HG03354 (cell line): ENCODE results near the gene MEIOSIN.

ENCODE experiments used
- ATAC-seq: cut with Tn5 transposase; IDR thresholded peaks from one replicate; pipeline ENCODE4 v1.9.1; 2021; ENCODE audit warnings: mild to moderate bottlenecking; ENCODE audit not compliant: unreplicated experiment, poor library complexity, severe bottlenecking

The MEIOSIN gene

DNA sequence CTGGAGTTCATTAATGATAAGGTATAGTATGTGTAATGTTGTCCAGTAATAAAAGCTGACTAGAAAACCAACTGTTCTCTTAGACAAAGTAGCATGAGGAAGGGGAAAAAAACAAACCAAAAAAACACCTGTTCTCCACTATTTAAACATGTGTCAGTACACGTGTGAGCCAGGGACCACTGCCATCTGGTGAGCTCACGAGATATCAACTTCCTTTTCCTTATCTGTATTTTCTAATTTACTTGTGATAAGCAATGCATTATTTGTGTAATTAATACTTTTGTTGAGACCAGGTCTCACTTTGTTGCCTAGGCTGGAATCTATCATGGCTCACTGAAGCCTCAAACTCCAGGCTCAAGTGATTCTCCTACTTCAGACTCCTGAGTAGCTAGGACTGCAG lies 40.1 kb downstream of the MEIOSIN start:
- no peak for ATAC-seq

DNA sequence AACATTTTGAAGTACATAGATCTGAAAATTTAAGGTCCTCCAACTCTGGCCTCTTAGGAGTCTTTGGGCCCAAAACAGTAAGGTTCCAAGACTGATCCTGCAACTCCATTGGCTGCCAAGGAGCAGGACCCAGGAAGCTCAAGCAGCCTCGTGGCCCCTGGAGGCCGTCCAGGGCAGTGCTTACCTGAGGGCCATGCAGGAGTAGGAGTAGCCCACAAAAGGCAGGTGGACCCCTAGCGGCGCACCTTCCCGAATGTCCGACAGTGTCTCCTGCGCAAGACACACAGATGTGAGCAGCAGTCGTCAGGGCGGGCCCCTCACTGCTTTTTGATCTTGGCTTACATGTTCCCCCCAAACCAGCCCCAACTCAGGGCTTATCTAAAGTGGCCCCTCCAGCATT lies 41.5 kb downstream of the MEIOSIN start:
- no peak for ATAC-seq

DNA sequence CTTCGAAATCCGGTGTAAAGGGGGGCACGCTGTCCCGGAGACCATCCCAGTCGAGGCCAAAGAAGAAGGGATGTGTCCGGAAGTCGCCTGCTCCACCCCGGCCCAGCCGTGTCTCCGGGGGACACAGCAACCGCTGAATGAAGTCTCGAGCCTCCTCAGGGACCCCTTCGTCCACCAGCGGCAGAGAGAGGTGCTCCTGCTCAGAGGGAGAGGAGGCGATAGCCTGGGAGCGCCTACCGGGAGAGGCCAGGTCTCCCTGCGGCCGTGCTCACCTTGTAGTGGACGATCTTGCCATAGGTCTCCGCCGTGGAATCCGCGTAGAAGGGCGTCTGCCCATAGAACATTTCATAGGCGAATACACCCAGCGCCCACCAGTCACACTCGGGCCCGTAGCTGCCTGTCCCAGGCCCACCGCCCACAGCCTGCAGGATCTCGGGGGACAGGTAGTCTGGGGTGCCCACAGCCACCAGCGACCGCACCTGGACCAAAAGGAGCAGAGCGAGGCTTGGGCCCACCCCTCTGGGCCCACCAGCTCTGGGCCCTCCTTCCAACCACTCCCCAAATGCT lies 44.2 kb downstream of the MEIOSIN start:
- no peak for ATAC-seq

DNA sequence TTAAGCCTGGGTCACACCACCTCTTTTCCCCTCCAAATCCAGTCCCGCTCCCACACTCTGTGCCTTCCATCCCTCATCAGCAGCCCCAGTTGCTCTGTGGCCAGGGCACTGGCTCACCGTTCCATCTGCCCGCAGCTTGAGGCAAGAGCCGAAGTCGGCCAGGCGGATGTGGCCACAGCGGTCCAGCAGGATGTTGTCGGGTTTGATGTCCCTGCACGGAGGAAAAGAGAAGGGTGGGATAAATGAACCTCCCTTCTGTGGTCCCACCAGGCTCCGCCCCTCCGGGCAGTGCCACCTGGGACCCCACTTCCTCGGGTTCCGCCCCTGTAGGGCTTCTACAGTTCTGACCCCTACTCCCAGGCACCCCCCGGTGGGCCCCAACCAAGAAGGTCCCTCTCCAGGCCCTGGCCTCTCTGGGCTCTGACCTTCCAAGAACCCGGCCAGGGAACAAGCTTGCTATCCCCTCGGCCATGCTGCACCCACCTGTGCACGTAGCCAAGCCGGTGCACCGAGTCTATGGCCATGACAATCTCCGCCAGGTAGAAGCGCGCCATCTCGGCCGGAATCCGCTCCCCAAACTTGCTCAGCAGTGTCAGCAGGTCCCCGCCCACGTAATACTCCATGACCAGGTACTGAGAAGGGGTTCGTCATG lies 44.9 kb downstream of the MEIOSIN start:
- ATAC-seq = no peak

DNA sequence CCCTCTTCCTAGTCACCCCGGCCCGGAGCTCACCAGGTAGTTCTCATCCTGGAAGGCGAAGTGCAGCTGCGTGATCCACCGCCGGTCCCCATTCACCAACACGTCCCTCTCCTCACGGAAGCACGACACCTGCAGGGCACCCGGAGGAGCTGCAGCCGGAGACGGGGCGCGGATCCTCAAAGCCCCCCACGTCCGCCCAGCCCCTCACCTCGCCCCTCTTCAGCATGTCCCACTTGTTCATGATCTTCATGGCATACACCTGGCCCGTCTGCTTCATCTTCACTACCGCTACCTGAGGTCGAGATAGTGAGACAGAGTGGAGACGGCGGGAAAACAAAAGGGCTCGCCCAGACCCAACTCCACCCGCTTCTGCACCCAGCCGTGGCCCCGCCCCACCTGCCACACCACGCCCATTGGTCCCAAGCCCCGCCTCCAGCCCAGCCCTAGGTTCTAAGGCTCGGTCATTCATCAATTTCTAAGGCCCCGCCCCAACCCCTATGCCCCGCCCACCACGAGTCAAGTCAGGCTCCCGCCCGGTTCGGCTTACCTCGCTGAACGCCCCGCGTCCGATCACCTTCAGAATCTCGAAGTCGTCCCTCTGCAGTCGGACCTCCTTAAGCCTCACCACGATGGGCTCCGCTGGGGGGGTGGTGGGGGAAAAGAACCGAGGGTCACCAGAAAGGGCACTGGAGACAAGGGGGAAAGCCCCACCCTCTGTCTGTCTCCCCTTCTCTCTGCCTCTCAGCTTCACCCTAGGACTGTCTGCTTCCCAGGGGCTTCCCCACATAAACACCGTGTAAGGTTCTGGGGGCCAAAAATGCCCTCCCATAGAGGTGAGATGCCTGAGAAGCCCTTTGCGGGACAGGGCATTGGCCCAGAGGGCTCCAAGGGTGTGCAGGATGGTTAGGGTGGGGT lies 46.2 kb downstream of the MEIOSIN start:
- ATAC-seq = peak; percentile 83

DNA sequence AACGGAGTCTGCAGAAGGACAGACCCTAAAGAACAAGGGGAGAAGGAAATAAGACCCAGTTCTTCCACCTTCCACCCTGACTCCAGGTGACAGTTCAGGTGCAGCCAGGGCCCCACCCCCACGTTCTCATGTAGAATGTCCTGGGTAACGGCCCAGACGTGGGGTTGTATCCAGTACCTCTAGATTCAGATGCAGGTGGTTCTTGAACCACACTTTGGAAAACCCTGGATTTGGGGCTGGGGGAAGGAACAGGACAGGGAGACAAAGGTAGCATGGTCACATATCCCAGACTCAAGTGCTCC lies 46.9 kb downstream of the MEIOSIN start:
- ATAC-seq = no peak

DNA sequence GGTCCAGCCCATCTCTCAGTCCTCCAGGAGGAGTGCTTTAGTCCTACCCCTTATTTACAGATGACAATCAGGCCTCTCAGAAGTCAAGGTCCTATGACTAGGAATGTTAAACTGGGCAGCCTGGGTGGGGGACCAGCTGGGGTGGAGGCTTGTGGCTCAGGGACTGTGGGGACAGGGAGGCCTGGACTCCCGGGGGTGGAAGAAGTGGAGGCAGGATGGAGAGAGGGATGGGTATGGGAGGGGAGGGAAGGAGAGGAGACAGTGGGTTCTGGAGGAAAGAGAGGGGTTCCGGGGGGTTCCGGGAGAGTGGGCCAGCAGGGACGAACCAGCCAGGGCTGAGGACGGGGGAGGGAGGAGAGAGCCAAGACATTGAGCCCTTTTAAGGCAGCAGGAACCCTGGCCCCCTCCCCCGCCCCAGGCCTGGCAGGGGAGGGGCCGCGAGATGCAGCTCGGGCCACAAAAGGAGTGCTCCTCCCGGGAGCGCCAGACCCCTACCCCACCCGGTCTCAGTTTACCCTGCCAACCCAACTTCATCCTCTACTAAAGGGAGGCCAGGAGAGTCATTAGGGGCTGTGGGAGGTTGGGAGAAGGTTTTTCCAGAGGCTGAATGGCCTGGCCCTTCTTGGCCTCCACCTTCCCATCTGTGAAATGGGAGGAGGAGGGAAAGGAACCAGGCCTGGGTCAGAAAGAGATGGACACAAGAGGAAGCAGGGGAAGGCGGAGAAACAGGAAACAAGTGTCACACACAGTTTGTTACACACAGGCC lies 47.4 kb downstream of the MEIOSIN start:
- ATAC-seq = no peak

DNA sequence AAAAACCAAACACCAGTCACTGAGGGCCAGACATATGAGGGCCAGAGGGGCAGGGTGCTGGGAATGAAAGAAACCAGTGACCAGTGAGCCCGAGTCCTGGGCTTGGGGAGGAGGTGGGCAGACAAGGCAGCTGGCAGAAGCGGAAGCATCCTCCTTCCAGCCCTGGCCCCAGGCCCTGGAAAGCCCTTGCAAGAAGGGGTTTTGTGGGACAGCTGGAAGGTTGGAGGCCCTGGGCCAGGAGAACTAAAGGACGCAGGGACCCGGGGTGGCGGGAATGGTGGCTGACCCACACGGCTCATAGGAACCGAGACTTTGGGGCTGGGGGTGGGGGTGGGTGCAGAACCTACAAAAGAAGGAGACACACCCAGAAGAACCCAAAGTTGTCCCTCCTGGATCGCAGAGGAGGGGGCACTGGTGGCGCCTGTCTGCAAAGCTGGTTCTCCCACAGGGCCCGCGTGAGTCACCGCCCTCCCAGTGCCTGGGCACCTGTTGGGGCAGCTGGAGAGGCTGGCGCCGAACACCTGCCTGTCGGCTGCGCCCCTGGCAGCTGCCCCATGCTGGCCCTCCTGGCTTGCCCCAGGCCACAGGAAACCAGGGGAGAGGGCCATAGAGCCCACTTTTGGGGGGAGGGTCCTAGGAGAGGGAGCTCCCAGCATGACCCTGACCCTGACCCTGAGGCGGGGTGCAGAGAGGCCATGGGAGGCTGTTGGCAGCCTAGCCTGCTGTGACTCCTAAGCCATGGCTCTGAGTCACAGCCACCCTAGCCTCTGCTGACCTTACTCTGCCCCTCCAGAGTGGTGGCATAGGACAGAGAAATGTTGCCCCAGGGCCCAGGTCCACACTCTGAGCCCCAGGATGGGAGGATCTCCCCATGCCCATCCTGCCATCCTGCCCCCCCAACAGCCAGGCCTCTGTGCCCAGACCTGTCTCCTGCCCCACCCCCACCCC lies 48.2 kb downstream of the MEIOSIN start:
- no peak for ATAC-seq

DNA sequence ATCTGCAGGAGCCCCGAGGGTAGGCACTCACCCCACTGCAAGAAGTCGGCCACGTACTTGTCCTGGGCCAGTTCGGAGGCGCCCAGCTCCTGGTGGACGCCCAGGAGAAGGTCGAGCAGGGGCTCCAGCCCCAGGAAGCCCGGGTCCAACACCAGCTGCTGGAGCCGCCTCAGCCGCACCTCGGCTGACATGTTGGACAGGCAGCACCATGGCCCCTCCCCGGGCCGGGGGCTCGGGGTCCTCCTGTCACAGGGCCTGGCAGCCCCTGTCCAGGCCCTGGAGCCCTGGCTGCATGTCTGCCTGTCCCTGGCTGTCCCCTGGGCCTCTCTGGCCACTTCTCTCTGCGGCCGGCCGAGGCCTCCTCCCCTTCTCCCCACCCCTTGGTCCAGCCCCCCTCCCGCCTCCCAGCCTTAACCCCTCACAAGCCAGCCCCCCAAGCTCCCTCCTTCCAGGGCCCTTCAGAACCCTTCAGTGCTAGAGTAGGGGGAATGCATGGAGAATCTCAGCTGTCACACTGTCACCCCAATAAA lies 49.0 kb downstream of the MEIOSIN start, which contains the start of gene DMPK:
Gene DMPK, minus strand, starts transcription at position 329 of the 530 bp plus-strand sequence. Its CDS starts 138 bp downstream, at position 191.
- no peak for ATAC-seq

DNA sequence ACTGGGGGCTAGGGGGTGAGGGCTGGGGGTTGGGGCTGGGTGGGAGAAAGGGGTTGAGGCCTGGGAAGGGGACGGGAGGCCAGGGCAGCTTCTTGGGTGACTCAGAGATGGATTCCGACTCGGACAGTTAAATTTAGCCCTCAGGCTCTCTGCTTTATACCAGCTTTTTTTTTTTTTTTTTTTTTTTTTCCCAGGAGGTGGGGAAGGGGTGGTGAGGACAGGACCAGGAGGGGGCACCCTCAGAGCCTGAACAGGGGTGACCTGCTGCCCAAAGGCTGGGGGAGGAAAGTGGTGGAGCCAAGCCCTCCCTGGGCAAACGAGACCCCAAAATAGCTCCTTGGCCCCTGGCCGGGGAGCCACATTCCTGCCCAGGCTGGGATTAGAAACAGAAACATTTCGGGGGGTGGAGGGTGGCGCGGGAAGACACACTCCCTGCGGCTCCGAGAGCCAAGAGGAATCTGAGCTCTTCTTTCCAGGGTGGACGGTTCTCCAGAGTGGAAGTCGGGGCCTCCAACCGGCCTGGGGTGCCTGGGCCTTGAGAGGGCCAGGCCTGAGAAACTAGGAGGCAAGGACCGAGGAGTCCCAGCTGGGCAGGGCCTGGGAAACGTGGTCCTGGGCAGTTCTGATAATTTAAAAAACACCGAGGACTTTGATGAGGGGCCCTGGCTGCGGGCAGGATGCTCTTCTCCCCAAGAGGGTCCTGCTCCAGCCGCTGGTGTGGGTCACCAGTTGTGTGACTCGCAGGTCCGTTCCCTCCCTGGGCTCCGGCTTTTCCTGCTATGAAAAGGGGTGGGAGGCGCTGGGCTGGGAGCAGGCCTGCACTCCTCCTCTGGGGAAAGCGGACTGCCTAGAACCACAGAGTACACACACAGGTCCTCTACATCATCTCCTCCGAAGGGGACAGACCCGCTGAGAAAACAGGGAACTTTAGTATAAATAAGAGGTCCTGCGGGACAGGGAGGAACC lies 49.9 kb downstream of the MEIOSIN start:
- no peak for ATAC-seq

DNA sequence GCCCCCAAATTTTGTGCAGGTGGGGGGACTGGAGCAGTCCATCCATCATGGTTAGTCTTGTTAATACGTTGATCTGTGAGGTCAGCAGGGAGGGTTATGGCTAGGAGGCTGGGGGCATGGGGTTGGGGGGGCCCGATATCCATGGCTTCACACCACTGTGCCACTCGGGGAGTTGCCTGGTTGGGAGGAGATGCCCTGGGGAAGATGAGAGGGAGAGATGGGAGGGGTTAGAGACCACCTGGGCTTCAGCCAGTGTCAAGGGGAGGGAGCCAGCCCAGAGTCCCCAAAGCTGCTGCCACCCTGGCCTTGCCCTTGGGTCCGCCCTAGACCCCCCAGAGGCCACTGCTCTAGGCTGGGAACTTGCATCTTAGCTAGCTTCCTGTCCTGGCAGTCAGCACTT lies 50.9 kb downstream of the MEIOSIN start:
- ATAC-seq = no peak

DNA sequence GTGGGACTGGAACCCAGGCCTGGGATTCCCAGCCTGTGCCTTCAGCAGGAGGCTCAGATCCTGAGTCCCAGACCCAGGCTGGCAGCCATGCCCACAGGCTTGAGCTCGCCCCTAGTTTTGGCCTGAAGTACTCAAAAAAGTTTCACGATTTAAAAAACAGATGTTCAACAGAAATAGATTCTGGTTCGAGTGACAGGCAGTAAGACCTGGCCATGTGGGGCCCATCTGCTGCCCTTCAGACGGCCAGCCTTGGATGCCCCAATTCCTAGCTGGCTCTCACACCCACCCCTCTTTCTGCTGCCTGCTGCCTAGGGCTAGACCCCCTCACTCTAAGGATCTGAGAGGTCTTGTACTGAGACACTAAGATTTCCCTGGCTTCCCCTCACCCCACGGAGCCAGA lies 51.9 kb downstream of the MEIOSIN start:
- ATAC-seq = no peak

DNA sequence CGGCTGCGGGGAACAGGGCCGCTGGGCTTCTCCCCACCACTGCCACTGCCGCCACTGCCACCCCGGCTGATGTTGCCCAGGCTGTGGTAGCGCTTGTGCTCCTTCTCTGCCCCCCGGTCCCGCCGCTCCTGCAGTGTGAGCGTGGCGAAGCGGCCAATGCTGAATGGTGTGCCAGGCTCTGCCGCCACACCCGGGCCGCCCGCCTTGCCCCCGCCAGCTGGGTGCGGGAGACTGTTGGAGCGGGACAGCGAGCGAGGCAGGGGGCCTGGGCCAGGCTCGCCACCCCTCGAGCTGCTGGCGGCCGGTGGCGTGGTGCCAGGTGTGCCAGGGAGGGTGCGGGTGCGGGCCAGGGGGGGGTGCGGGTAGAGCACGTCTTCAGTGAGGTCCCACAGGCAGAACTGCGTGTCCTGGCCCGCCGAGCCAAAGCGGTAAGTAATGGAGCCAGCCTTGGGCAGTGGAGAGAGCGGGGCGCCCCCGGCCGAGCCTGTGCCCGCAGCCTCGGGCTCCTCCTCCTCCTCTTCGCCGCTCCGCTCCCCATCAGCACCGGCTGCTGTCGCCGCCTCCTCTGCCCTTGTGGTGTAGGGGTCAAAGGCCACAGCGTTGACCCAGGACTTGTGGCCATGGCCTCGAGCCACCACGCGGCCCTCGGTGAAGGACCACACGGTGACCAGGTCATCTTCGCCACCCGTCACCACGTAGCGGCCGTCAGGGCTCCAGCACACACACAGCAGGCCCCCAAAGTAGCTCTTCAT lies 52.7 kb downstream of the MEIOSIN start:
- ATAC-seq = no peak

DNA sequence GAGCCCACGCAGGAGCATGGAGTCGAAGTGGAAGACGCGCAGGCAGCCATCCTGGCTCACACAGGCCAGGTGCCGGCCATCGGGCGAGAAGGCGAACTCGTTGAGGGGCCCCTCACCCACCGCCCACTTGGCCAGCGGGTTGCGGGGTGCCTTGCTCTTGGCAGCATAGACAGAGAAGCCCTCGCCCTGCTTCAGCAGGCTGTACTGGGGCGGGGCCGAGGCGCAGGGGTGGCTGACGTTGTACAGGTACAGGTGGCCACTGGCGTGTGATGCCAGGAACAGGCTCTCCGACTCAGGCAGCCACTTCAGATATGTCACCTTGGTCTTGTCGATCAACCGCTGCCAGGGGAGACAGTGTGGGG lies 53.3 kb downstream of the MEIOSIN start:
- no peak for ATAC-seq

DNA sequence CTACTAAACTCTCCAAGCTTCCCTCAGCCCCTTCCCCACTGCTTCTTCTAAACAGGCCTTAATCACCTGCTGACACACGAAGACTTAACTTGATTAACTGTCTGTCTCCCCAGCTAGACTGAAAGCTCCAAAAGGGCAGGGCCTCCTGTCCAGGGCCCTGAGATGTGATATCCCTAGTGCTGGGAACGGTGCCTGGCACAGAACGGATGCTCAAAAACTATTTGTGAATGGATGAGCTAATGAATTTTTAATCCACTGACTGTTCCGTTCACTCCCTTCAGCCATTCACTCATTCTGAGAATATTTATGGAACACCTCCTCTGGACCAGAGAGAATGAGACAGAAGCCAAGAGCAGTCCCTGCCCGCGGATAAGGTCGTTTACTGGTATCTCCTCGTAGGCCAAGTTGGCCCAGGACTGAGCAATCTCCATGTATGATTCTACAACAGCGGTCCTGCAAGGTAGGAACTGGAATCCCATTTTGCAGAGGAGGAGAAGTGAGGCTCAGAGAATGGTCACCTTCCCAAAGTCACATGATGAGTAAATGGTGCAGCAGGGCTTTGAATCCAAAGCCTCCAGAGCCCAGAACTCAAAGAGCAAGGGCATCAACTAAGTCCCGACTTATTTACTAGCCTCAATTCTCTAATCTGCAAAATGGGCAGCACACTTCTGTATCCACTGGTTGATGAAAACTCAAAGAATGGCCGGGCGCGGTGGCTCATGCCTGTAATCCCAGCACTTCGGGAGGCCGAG lies 56.0 kb downstream of the MEIOSIN start:
- no peak for ATAC-seq

DNA sequence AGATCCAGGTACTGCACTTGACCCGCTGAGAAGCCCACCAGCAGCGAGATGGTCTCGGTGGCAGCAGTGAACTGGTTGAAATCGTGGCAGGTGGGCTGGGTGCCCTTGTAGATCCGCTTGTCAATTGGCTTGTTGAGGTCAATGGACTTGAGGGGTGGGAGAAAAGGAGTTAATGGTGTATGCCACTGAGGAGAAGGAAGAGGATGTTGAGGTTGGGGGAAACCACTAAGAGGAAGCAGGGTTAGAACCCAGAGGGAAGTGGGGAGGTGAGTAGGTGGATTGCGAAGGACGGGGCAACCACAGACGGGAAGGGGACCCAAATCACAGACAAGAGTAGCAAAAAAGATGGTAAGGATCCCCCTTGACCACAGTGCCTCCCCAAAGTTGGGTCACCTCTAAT lies 57.7 kb downstream of the MEIOSIN start:
- ATAC-seq = no peak
